IMR-90 (cell line): Measurements from ENCODE around the gene ANO2. TPM values are rescaled to one million over a fixed set of nuclear protein-coding genes. Genes with fewer than 3 reads are reported as not detected.
A peak's percentile ranks its signal among the peaks of the same experiment; 100 is the strongest.

Source experiments
- ATAC-seq: fragments of 200-7000 bp; cut with Tn5 transposase; 2 replicates; pipeline ENCODE4 v1.9.1; 2020; ENCODE audit warnings: low read depth, mild to moderate bottlenecking, moderate library complexity
- BruUV-seq: library from RNA; stranded (reverse); fragments of 400-500 nt; replicated peaks from 2 replicates; lab custom pipeline; 2021; lab: Mats Ljungman, UMichigan
- CTCF ChIA-PET: fragments of 300-600 bp; formaldehyde crosslinking; extraction: SDS; loops from one replicate; lab custom pipeline; 2021; ENCODE audit warnings: antibody characterized with exemption; lab: Yijun Ruan, JAX
- POLR2A ChIA-PET: fragments of 300-600 bp; sonication (Branson Sonifier 250); formaldehyde crosslinking; loops from one replicate; lab custom pipeline; 2022; ENCODE audit warnings: antibody characterized with exemption; ENCODE audit not compliant: unreplicated experiment; lab: Charles Lee
- DNase-seq: peaks from one replicate; pipeline ENCODE4 v3.0.0; 2013
- H2AFZ ChIP-seq: replicated peaks from 2 replicates; pipeline ENCODE3; 2013; ENCODE audit warnings: low read length, mild to moderate bottlenecking; ENCODE audit not compliant: poor library complexity
- H2AK5ac ChIP-seq: 2 replicates; pipeline ENCODE4 v1.6.1; 2013; ENCODE audit warnings: low read depth, low read length, inconsistent platforms
- H2AK9ac ChIP-seq: replicated peaks from 2 replicates; pipeline ENCODE3; 2013; ENCODE audit warnings: mild to moderate bottlenecking, low read depth, low read length, moderate library complexity; ENCODE audit not compliant: poor library complexity
- H2BK120ac ChIP-seq: 2 replicates; pipeline ENCODE4 v1.6.1; 2013; ENCODE audit warnings: low read depth, low read length, inconsistent platforms
- H2BK15ac ChIP-seq: 3 replicates; pipeline ENCODE4 v1.6.1; 2013; ENCODE audit warnings: low read depth, low read length, inconsistent platforms
- H2BK20ac ChIP-seq: 2 replicates; pipeline ENCODE4 v1.6.1; 2013; ENCODE audit warnings: low read depth, mild to moderate bottlenecking, inconsistent platforms, low read length, moderate library complexity
- H2BK5ac ChIP-seq: 2 replicates; pipeline ENCODE4 v1.6.1; 2013; ENCODE audit warnings: mild to moderate bottlenecking, low read depth, low read length, inconsistent platforms; ENCODE audit not compliant: poor library complexity, severe bottlenecking
- H3K14ac ChIP-seq: replicated peaks from 2 replicates; pipeline ENCODE4 v1.6.1; 2013; ENCODE audit warnings: low read depth, low read length, inconsistent platforms
- H3K18ac ChIP-seq: 2 replicates; pipeline ENCODE4 v1.6.1; 2013; ENCODE audit warnings: low read depth, low read length, control low read depth
- H3K23ac ChIP-seq: 2 replicates; pipeline ENCODE4 v1.6.1; 2013; ENCODE audit warnings: low read depth, low read length, inconsistent platforms
- H3K27ac ChIP-seq: 2 replicates; pipeline ENCODE4 v1.5.1; 2013; ENCODE audit warnings: mild to moderate bottlenecking, control low read depth, low read length; ENCODE audit not compliant: insufficient read depth
- H3K27me3 ChIP-seq: 2 replicates; pipeline ENCODE4 v1.6.1; 2013; ENCODE audit warnings: low read length; ENCODE audit not compliant: control insufficient read depth, insufficient read depth
- H3K36me3 ChIP-seq: 2 replicates; pipeline ENCODE4 v1.6.1; 2013; ENCODE audit warnings: low read length, mixed read lengths; ENCODE audit not compliant: control insufficient read depth, insufficient read depth
- H3K4ac ChIP-seq: 2 replicates; pipeline ENCODE4 v1.6.1; 2013; ENCODE audit warnings: low read depth, low read length, inconsistent platforms
- H3K4me1 ChIP-seq: 2 replicates; pipeline ENCODE4 v1.6.1; 2013; ENCODE audit warnings: low read length, mixed read lengths; ENCODE audit not compliant: control insufficient read depth, insufficient read depth
- H3K4me2 ChIP-seq: 2 replicates; pipeline ENCODE4 v1.6.1; 2013; ENCODE audit warnings: low read depth, mild to moderate bottlenecking, control low read depth, low read length, moderate library complexity
- H3K4me3 ChIP-seq: 2 replicates; pipeline ENCODE4 v1.5.1; 2013; ENCODE audit warnings: low read depth, mild to moderate bottlenecking, control low read depth, low read length, moderate library complexity; ENCODE audit not compliant: insufficient read depth
- H3K56ac ChIP-seq: 2 replicates; pipeline ENCODE4 v1.6.1; 2013; ENCODE audit warnings: low read length, inconsistent platforms; ENCODE audit not compliant: insufficient read depth; ENCODE audit errors: extremely low read depth
- H3K79me1 ChIP-seq, 2 experiments: 2 replicates each; pipeline ENCODE4 v1.6.1; 2013; ENCODE audit warnings: low read length in 2 of 2, inconsistent platforms in 1 of 2, low read depth in 1 of 2
- H3K9ac ChIP-seq: 2 replicates; pipeline ENCODE4 v1.6.1; 2013; ENCODE audit warnings: low read depth, low read length, control low read depth
- H3K9me1 ChIP-seq: 2 replicates; pipeline ENCODE4 v1.6.1; 2013; ENCODE audit warnings: low read length, inconsistent platforms; ENCODE audit not compliant: insufficient read depth
- H3K9me3 ChIP-seq: 2 replicates; pipeline ENCODE4 v1.6.1; 2013; ENCODE audit warnings: low read length; ENCODE audit not compliant: control insufficient read depth, insufficient read depth
- H4K20me1 ChIP-seq: 2 replicates; pipeline ENCODE4 v1.6.1; 2013; ENCODE audit warnings: low read length, inconsistent platforms; ENCODE audit not compliant: insufficient read depth
- H4K5ac ChIP-seq: 2 replicates; pipeline ENCODE4 v1.6.1; 2013; ENCODE audit warnings: mild to moderate bottlenecking, low read depth, low read length, control low read depth
- H4K8ac ChIP-seq, 2 experiments: 2 replicates each; pipeline ENCODE4 v1.6.1; 2013; ENCODE audit warnings: low read depth in 2 of 2, low read length in 2 of 2, control low read depth in 1 of 2, inconsistent platforms in 1 of 2
- H4K91ac ChIP-seq: 2 replicates; pipeline ENCODE4 v1.6.1; 2013; ENCODE audit warnings: low read depth, low read length, inconsistent platforms; ENCODE audit not compliant: insufficient read depth
- MAZ ChIP-seq: IDR thresholded peaks from 2 replicates; pipeline ENCODE4 v1.6.1; 2012; ENCODE audit warnings: low read depth, mild to moderate bottlenecking, low read length, improper control_type of control experiment, moderate library complexity, borderline replicate concordance
- WGBS, 2 experiments: methylation state at CpG; one replicate each; pipeline versions ENCODE4 v1.1.5 to v1.1.7; 2013; ENCODE audit warnings: missing lambda C conversion rate in 2 of 2; ENCODE audit not compliant: insufficient read length in 1 of 2; ENCODE audit errors: extremely low coverage in 2 of 2; 5-methylcytosine and 5-hydroxymethylcytosine counted together
- dilution Hi-C: fragments of 300-500 bp; cut with HindIII; formaldehyde crosslinking; loops from one replicate; pipeline ENCODE4 v1.14.3; 2018; ENCODE audit warnings: low sequenced_read_pairs; ENCODE audit not compliant: unreplicated experiment
- in situ Hi-C: fragments of 300-500 bp; cut with MboI; formaldehyde crosslinking; loops from 3 replicates; pipeline ENCODE4 v1.14.3; 2019; ENCODE audit warnings: low sequenced_read_pairs, inconsistent platforms, mixed read lengths
- intact Hi-C: fragments of 100-400 bp; cut with micrococcal nuclease; formaldehyde crosslinking; loops from 2 replicates; pipeline ENCODE4 v1.10.0; 2022
- polyA plus RNA-seq, 3 experiments: library from polyadenylated mRNA; depleted of rRNA; stranded (reverse); fragments of >200 nt; gene quantifications; 2 replicates each; pipeline ENCODE4 v1.2.3, GENCODE V29; 2012; ENCODE audit warnings: low replicate concordance in 1 of 3
- total RNA-seq: library from RNA; depleted of rRNA; stranded (reverse); fragments of >200 nt; gene quantifications from 2 replicates; pipeline ENCODE4 v1.2.3, GENCODE V29; 2012

ANO2 gene
- total and polyA plus RNA-seq, 2 of the 4 experiments (the other 2 are of a cell fraction): 0.22 TPM; not detected in 1

GRCh38 chr12:5581616-5582015, 363.4 kb downstream of the ANO2 start:
- Histone ChIP-seq H2AK9ac (no peak overlapping the region), H3K4ac (no peak overlapping the region), H3K9ac (no peak overlapping the region), H3K27ac (no peak overlapping the region), H2BK120ac (no peak overlapping the region), H3K4me1 (peaks cover 11% of the 10 kb centered on the region), H3K23ac (no peak overlapping the region), H3K4me3 (no peak overlapping the region), H2BK20ac (no peak overlapping the region), H3K79me1 (no peaks in the 10 kb centered on the region), H3K9me3 (no peaks in the 10 kb centered on the region), H4K5ac (no peak overlapping the region), H3K36me3 (no peaks in the 10 kb centered on the region), H2AK5ac (no peak overlapping the region), H3K4me2 (no peak overlapping the region), H2BK15ac (no peak overlapping the region), H4K8ac (no peak overlapping the region), H2AFZ (no peak overlapping the region), H2BK5ac (no peak overlapping the region), H3K14ac (no peak overlapping the region), H3K56ac (no peak overlapping the region), H3K18ac (peak overlapping the region; percentile 6; the same call in 1 of the 2 replicates), H4K20me1 (no peaks in the 10 kb centered on the region), H4K91ac (no peak overlapping the region), H3K9me1 (no peaks in the 10 kb centered on the region), H3K27me3 (no peaks in the 10 kb centered on the region)
- in situ Hi-C loops (no loop called here), dilution Hi-C loops (no loop called here), intact Hi-C loops (no loop called here)
- 50% methylated on average over 1 of the region's 4 CpGs; no CpG with 5 or more reads in 1 of the 2 experiments for WGBS, 2 experiments
- POLR2A ChIA-PET: interaction anchor here (0.6 kb wide), 1 partner anchor 139 kb away, joined by 3 read pairs; no protein-coding TSS in a partner anchor
- BruUV-seq: no TSS peak
- ATAC-seq (no peak), DNase-seq (no peak)
- CTCF ChIA-PET: no interaction called here
- no peak for TF ChIP-seq MAZ
